ENCODE results near the gene EIF4H. TPM values are rescaled to one million over a fixed set of nuclear protein-coding genes. Genes with fewer than 3 reads are reported as not detected.

EIF4H gene
- total RNA-seq, 1 experiment from 2014 or later, result 339 TPM

DNA sequence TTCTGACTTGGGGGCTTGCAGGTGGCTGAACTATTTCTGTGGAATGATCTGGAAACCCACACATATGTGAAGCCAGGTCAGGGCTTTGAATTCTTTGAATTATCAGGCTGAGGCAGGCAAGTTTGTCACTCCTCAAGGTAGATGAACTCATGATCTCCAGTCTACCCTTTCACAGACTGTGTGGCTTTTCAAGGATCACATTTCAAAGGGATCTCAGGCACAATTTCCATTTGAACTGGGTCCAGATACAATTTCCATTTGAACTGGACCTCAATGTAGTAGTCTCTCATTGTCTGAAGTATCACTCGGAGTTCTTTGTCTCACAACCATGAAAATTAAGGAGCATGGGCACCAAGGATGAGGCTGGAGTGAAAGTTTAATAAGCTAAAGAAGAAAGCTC, 25.7 kb upstream of the EIF4H start:
- Histone ChIP-seq H3K4me1 (ENCODE audit: insufficient read depth, low read length) (no peaks in the 10 kb centered on the region), H3K9me2 (replicated peaks; ENCODE audit: low read length) (no peaks in the 10 kb centered on the region), H3K4me2 (ENCODE audit: low read length) (no peak overlapping the region), H4K20me1 (ENCODE audit: low read length) (no peaks in the 10 kb centered on the region), H3K36me3 (ENCODE audit: low read depth, low read length) (no peaks in the 10 kb centered on the region), H3K4me3 (ENCODE audit: low read length) (no peak overlapping the region), H3F3A (ENCODE audit: low read length, unreplicated experiment) (no peaks in the 10 kb centered on the region), H3K9ac (ENCODE audit: low read length) (no peak overlapping the region), H3K27me3 (ENCODE audit: low read length) (no peaks in the 10 kb centered on the region), H3K27ac (ENCODE audit: low read length) (no peak overlapping the region), H3K79me2 (ENCODE audit: low read length) (no peaks in the 10 kb centered on the region), H3K9me3 (ENCODE audit: low read length) (no peaks in the 10 kb centered on the region), H2AFZ (ENCODE audit: low read length) (no peak overlapping the region)
- no TSS peak for BruUV-seq (replicated peaks)
- intact Hi-C loops (cut with micrococcal nuclease), result no loop called here
- CTCF ChIA-PET, result no interaction called here
- no peak for DNase-seq
- POLR2A ChIA-PET (ENCODE audit: unreplicated experiment), result no interaction called here
- TF ChIP-seq EZH2phosphoT487 (IDR thresholded peaks at IDR 0.05; ENCODE audit: borderline replicate concordance, low read length), result no peak
- TF ChIP-seq, protein P1, sequence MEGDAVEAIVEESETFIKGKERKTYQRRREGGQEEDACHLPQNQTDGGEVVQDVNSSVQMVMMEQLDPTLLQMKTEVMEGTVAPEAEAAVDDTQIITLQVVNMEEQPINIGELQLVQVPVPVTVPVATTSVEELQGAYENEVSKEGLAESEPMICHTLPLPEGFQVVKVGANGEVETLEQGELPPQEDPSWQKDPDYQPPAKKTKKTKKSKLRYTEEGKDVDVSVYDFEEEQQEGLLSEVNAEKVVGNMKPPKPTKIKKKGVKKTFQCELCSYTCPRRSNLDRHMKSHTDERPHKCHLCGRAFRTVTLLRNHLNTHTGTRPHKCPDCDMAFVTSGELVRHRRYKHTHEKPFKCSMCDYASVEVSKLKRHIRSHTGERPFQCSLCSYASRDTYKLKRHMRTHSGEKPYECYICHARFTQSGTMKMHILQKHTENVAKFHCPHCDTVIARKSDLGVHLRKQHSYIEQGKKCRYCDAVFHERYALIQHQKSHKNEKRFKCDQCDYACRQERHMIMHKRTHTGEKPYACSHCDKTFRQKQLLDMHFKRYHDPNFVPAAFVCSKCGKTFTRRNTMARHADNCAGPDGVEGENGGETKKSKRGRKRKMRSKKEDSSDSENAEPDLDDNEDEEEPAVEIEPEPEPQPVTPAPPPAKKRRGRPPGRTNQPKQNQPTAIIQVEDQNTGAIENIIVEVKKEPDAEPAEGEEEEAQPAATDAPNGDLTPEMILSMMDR (conservative IDR thresholded peaks at IDR 0.05; ENCODE audit: low read depth, low read length), result no peak
- no peak for TF ChIP-seq EZH2 (IDR thresholded peaks at IDR 0.05; ENCODE audit: low read length, unreplicated experiment)
- no peak for ATAC-seq

DNA sequence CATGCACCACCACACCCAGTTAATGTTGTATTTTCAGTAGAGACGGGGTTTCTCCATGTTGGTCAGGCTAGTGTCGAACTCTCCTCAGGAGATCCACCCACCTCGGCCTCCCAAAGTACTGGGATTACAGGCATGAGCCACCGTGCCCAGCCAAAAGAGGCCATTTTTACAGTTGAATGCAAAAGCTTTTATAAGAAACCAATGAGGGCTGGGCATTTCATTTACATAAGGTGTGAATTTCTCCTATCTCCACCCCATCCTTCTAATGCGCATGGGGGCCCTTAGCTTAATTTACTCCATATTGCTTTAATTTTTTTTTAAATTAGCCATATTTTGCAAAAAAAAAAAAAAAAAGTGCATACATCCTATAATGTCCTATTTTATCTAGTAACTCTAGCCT, 25.1 kb upstream of the EIF4H start:
- Histone ChIP-seq H3K27ac (ENCODE audit: low read length) (no peak overlapping the region), H3K9ac (ENCODE audit: low read length) (no peak overlapping the region), H3K4me3 (ENCODE audit: low read length) (no peak overlapping the region), H3K4me1 (ENCODE audit: insufficient read depth, low read length) (peaks cover 5% of the 10 kb centered on the region; the same call in 1 of the 2 replicates), H3F3A (ENCODE audit: low read length, unreplicated experiment) (no peaks in the 10 kb centered on the region), H3K27me3 (ENCODE audit: low read length) (no peaks in the 10 kb centered on the region), H3K9me2 (replicated peaks; ENCODE audit: low read length) (no peaks in the 10 kb centered on the region), H2AFZ (ENCODE audit: low read length) (no peak overlapping the region), H3K79me2 (ENCODE audit: low read length) (no peaks in the 10 kb centered on the region), H3K36me3 (ENCODE audit: low read depth, low read length) (no peaks in the 10 kb centered on the region), H4K20me1 (ENCODE audit: low read length) (no peaks in the 10 kb centered on the region), H3K9me3 (ENCODE audit: low read length) (no peaks in the 10 kb centered on the region), H3K4me2 (ENCODE audit: low read length) (no peak overlapping the region)
- ChIA-PET CTCF (no interaction called here), POLR2A (ENCODE audit: unreplicated experiment) (no interaction called here)
- no peak for TF ChIP-seq EZH2 (IDR thresholded peaks at IDR 0.05; ENCODE audit: low read length, unreplicated experiment)
- TF ChIP-seq, protein P1 (conservative IDR thresholded peaks at IDR 0.05; ENCODE audit: low read depth, low read length), result no peak
- TF ChIP-seq EZH2phosphoT487 (IDR thresholded peaks at IDR 0.05; ENCODE audit: borderline replicate concordance, low read length), result no peak
- ATAC-seq, result no peak
- intact Hi-C loops (cut with micrococcal nuclease), result no loop called here
- no TSS peak for BruUV-seq (replicated peaks)
- DNase-seq, result no peak

DNA sequence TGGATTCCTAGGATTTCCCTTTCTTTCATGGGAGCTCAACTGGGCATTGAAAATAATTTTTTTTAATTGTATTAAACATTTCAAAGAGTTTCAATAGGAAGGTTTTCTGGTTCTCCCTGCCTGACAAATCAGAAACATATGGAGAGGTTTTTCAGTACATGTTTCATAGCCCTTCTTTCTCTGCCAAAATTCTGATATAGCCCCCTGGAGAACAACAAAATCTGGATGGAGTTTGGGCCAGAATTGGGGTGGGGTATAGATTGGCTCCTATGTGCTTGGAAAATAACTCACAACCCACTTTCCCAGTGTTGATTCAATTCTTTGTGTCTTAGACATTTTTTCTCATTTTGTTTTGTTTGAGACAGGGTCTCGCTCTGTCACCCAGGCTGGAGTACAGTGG, 24.6 kb upstream of the EIF4H start:
- CTCF ChIA-PET, result no interaction called here
- no peak overlapping the region for H3K4me2 ChIP-seq (ENCODE audit: low read length)
- H3K4me1 ChIP-seq (ENCODE audit: insufficient read depth, low read length), result peaks cover 5% of the 10 kb centered on the region; the same call in 1 of the 2 replicates

More for the DNA sequence above, 24.6 kb upstream of the EIF4H start:
- H3K27me3 ChIP-seq (ENCODE audit: low read length), result no peaks in the 10 kb centered on the region
- no TSS peak for BruUV-seq (replicated peaks)
- no peaks in the 10 kb centered on the region for H3K9me3 ChIP-seq (ENCODE audit: low read length)
- DNase-seq (no peak), ATAC-seq (no peak)
- no peak overlapping the region for H3K27ac ChIP-seq (ENCODE audit: low read length)
- no peaks in the 10 kb centered on the region for H3F3A ChIP-seq (ENCODE audit: low read length, unreplicated experiment)
- intact Hi-C loops (cut with micrococcal nuclease), result no loop called here
- TF ChIP-seq EZH2 (IDR thresholded peaks at IDR 0.05; ENCODE audit: low read length, unreplicated experiment) (no peak), EZH2phosphoT487 (IDR thresholded peaks at IDR 0.05; ENCODE audit: borderline replicate concordance, low read length) (no peak)
- TF ChIP-seq, protein P1 (conservative IDR thresholded peaks at IDR 0.05; ENCODE audit: low read depth, low read length), result no peak
- no peak overlapping the region for H2AFZ ChIP-seq (ENCODE audit: low read length)
- POLR2A ChIA-PET (ENCODE audit: unreplicated experiment), result no interaction called here
- no peaks in the 10 kb centered on the region for H3K9me2 ChIP-seq (replicated peaks; ENCODE audit: low read length)
- no peaks in the 10 kb centered on the region for H4K20me1 ChIP-seq (ENCODE audit: low read length)
- no peaks in the 10 kb centered on the region for H3K79me2 ChIP-seq (ENCODE audit: low read length)
- no peaks in the 10 kb centered on the region for H3K36me3 ChIP-seq (ENCODE audit: low read depth, low read length)
- no peak overlapping the region for H3K4me3 ChIP-seq (ENCODE audit: low read length)
- no peak overlapping the region for H3K9ac ChIP-seq (ENCODE audit: low read length)

Data from PC-3 (cell line).